ENCODE data around the gene PLA2G5. TPM values are rescaled to one million over a fixed set of nuclear protein-coding genes. Genes with fewer than 3 reads are reported as not detected.

PLA2G5 gene
- total RNA-seq, 1 experiment from 2014 or later: not detected

DNA sequence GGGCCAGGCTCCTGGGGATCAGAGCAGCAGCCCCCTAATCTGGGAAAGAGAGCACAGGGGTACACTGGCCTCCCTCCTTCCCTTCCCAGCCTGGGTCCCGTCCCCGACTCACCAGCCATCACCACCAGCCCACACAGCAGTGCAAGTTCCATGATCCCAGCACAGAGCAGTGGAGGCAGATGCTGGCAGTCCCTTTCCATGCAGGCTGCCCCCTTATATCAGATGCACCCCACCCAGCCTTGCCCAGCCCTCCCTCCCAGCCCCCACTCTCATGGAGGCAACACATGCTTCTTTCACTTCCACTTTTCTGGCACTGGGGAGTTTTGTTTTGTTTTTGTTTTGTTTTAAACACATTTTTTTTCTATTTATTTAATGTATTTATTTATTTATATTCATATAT is 49.4 kb downstream of the PLA2G5 start, which contains the start of gene PLA2G2D:
TSS of gene PLA2G2D (minus strand) at position 190 of the 400 bp plus-strand sequence. CDS start at position 152, 38 bp downstream.
- DNase-seq: no peak
- CTCF ChIA-PET: no interaction called here
- no peak within 1 kb of the TSS for H3K27ac Mint-ChIP-seq (ENCODE audit: unreplicated experiment)
- no peaks in the 10 kb centered on the region for H3K9me3 Mint-ChIP-seq (ENCODE audit: low read depth, unreplicated experiment)
- no peak within 1 kb of the TSS for H3K4me3 Mint-ChIP-seq (ENCODE audit: low read depth, unreplicated experiment)
- intact Hi-C loops (cut with micrococcal nuclease; ENCODE audit: unreplicated experiment): no loop called here
- TF ChIP-seq, protein P1, sequence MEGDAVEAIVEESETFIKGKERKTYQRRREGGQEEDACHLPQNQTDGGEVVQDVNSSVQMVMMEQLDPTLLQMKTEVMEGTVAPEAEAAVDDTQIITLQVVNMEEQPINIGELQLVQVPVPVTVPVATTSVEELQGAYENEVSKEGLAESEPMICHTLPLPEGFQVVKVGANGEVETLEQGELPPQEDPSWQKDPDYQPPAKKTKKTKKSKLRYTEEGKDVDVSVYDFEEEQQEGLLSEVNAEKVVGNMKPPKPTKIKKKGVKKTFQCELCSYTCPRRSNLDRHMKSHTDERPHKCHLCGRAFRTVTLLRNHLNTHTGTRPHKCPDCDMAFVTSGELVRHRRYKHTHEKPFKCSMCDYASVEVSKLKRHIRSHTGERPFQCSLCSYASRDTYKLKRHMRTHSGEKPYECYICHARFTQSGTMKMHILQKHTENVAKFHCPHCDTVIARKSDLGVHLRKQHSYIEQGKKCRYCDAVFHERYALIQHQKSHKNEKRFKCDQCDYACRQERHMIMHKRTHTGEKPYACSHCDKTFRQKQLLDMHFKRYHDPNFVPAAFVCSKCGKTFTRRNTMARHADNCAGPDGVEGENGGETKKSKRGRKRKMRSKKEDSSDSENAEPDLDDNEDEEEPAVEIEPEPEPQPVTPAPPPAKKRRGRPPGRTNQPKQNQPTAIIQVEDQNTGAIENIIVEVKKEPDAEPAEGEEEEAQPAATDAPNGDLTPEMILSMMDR (IDR thresholded peaks at IDR 0.05; ENCODE audit: unreplicated experiment): no peak
- H3K27me3 Mint-ChIP-seq (ENCODE audit: unreplicated experiment): peaks cover 44% of the 10 kb centered on the region
- no TSS peak for BruUV-seq (replicated peaks)
- H3K4me1 Mint-ChIP-seq (ENCODE audit: low read depth, unreplicated experiment): peaks cover 7% of the 10 kb centered on the region
- no peaks in the 10 kb centered on the region for H3K36me3 Mint-ChIP-seq (ENCODE audit: insufficient read depth, unreplicated experiment)

GRCh38 chr1:20120796-20121195 is 50.8 kb downstream of the PLA2G5 start:
- no peaks in the 10 kb centered on the region for H3K36me3 Mint-ChIP-seq (ENCODE audit: insufficient read depth, unreplicated experiment)
- H3K4me1 Mint-ChIP-seq (ENCODE audit: low read depth, unreplicated experiment): peaks cover 11% of the 10 kb centered on the region
- no peaks in the 10 kb centered on the region for H3K9me3 Mint-ChIP-seq (ENCODE audit: low read depth, unreplicated experiment)
- DNase-seq: no peak
- TF ChIP-seq, protein P1 (IDR thresholded peaks at IDR 0.05; ENCODE audit: unreplicated experiment): no peak
- CTCF ChIA-PET: no interaction called here
- no peak overlapping the region for H3K27ac Mint-ChIP-seq (ENCODE audit: unreplicated experiment)
- no peak overlapping the region for H3K4me3 Mint-ChIP-seq (ENCODE audit: low read depth, unreplicated experiment)
- H3K27me3 Mint-ChIP-seq (ENCODE audit: unreplicated experiment): peaks cover 38% of the 10 kb centered on the region
- intact Hi-C loops (cut with micrococcal nuclease; ENCODE audit: unreplicated experiment): no loop called here
- BruUV-seq (replicated peaks): no TSS peak

- no peak for DNase-seq
- no peaks in the 10 kb centered on the region for H3K36me3 Mint-ChIP-seq (ENCODE audit: insufficient read depth, unreplicated experiment)
- peaks cover 2% of the 10 kb centered on the region for H3K9me3 Mint-ChIP-seq (ENCODE audit: low read depth, unreplicated experiment)
- CTCF ChIA-PET: interaction anchor here (0.5 to 1.0 kb wide), 3 partner anchors 20 to 994 kb away, joined by 3 to 6 read pairs (median 4); no protein-coding TSS in a partner anchor
- TF ChIP-seq, protein P1 (IDR thresholded peaks at IDR 0.05; ENCODE audit: unreplicated experiment): no peak
- intact Hi-C loops (cut with micrococcal nuclease; ENCODE audit: unreplicated experiment): no loop called here
- no TSS peak for BruUV-seq (replicated peaks)
- H3K27ac Mint-ChIP-seq (ENCODE audit: unreplicated experiment): no peak overlapping the region
- no peak overlapping the region for H3K4me3 Mint-ChIP-seq (ENCODE audit: low read depth, unreplicated experiment)
- H3K27me3 Mint-ChIP-seq (ENCODE audit: unreplicated experiment): peaks cover 37% of the 10 kb centered on the region
- H3K4me1 Mint-ChIP-seq (ENCODE audit: low read depth, unreplicated experiment): peaks cover 11% of the 10 kb centered on the region
These were observed 53.9 kb downstream of the PLA2G5 start for GRCh38 chr1:20123722-20124455.

DNA sequence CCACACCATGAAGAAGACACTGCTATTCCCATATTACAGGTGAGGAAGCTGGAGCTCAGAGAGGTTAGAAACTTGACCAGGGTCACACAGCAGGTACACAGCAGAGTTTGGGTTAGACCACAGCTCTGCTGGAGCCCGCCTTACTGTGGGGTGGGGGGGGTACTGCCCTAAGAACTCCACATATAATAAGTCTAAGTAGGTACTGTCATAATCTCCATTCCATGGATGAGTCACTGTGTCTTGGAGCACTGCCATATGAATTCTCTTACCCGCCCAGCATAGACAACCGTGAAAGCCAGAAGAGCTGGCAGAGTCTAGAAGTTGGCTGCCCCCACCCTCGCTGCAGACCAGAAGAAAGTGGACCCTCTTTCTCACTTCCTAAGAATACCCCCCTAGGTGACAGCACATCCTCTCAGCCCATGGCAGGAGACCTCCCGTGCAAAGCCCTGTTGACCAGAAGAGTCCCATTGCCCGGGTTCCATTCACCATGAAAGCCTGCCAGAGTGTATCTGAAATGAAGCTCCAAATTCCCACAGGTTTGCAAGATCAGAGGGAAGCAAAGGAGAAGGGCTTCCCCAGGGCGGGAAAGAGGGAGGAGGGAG is 54.6 kb downstream of the PLA2G5 start:
- Mint-ChIP-seq H3K27ac (ENCODE audit: unreplicated experiment) (no peak overlapping the region), H3K36me3 (ENCODE audit: insufficient read depth, unreplicated experiment) (no peaks in the 10 kb centered on the region), H3K27me3 (ENCODE audit: unreplicated experiment) (peaks cover 30% of the 10 kb centered on the region), H3K4me1 (ENCODE audit: low read depth, unreplicated experiment) (peaks cover 11% of the 10 kb centered on the region), H3K4me3 (ENCODE audit: low read depth, unreplicated experiment) (no peak overlapping the region), H3K9me3 (ENCODE audit: low read depth, unreplicated experiment) (peaks cover 2% of the 10 kb centered on the region)
- intact Hi-C loops (cut with micrococcal nuclease; ENCODE audit: unreplicated experiment): no loop called here
- DNase-seq: peak; percentile 53
- TF ChIP-seq, protein P1 (IDR thresholded peaks at IDR 0.05; ENCODE audit: unreplicated experiment): no peak
- CTCF ChIA-PET: interaction anchor here (0.5 to 1.0 kb wide), 3 partner anchors 19 to 994 kb away, joined by 3 to 6 read pairs (median 4); no protein-coding TSS in a partner anchor
- BruUV-seq (replicated peaks): no TSS peak
